Neuronal stem cell (in vitro differentiated cells): ENCODE data around the gene STAP1.

ENCODE experiments used
- DNase-seq: peaks from one replicate; pipeline ENCODE4 v3.0.0-alpha.2; 2013; ENCODE audit warnings: low spot score
- H2AFZ ChIP-seq: one replicate; pipeline ENCODE4 v1.6.1; 2013; ENCODE audit warnings: mild to moderate bottlenecking, low read length, inconsistent platforms
- H2AK5ac ChIP-seq: 2 replicates; pipeline ENCODE4 v1.6.1; 2013; ENCODE audit warnings: low read depth, mild to moderate bottlenecking, inconsistent platforms, low read length, moderate library complexity, mixed read lengths
- H2BK120ac ChIP-seq: 2 replicates; pipeline ENCODE4 v1.6.1; 2013; ENCODE audit warnings: low read depth, mild to moderate bottlenecking, inconsistent platforms, low read length, moderate library complexity, mixed read lengths
- H2BK12ac ChIP-seq: one replicate; pipeline ENCODE4 v1.6.1; 2013; ENCODE audit warnings: low read length, inconsistent platforms
- H2BK15ac ChIP-seq: 2 replicates; pipeline ENCODE4 v1.6.1; 2013; ENCODE audit warnings: mild to moderate bottlenecking, low read length, inconsistent platforms, mixed read lengths
- H2BK5ac ChIP-seq: one replicate; pipeline ENCODE4 v1.6.1; 2013; ENCODE audit warnings: inconsistent platforms, mild to moderate bottlenecking, low read length, moderate library complexity
- H3K14ac ChIP-seq: one replicate; pipeline ENCODE4 v1.6.1; 2013; ENCODE audit warnings: low read length, inconsistent platforms
- H3K18ac ChIP-seq: 2 replicates; pipeline ENCODE4 v1.6.1; 2013; ENCODE audit warnings: low read length, inconsistent platforms
- H3K23ac ChIP-seq: 2 replicates; pipeline ENCODE4 v1.6.1; 2013; ENCODE audit warnings: low read depth, mild to moderate bottlenecking, mixed read lengths, low read length, inconsistent platforms; ENCODE audit not compliant: poor library complexity
- H3K27ac ChIP-seq: replicated peaks from 3 replicates; pipeline ENCODE4 v1.5.1; 2013; ENCODE audit warnings: low read length, inconsistent platforms
- H3K27me3 ChIP-seq, 3 experiments: 2 replicates each; pipeline ENCODE4 v1.6.1; 2013; ENCODE audit warnings: low read length in 3 of 3, mild to moderate bottlenecking in 2 of 3, inconsistent platforms in 1 of 3, low read depth in 1 of 3, mixed read lengths in 1 of 3, moderate library complexity in 1 of 3; ENCODE audit not compliant: control insufficient read depth in 3 of 3, insufficient read depth in 3 of 3
- H3K36me3 ChIP-seq, 2 donors: replicated peaks in 1 of 2; 2 replicates each; pipeline ENCODE4 v1.6.1; 2013; ENCODE audit warnings: low read length in 2 of 2; ENCODE audit not compliant: control insufficient read depth in 2 of 2, insufficient read depth in 2 of 2
- H3K4ac ChIP-seq: 2 replicates; pipeline ENCODE4 v1.6.1; 2013; ENCODE audit warnings: inconsistent platforms, mild to moderate bottlenecking, low read length, moderate library complexity
- H3K4me1 ChIP-seq, 2 donors: 1 replicate in 1 of 2; 2 replicates in 1 of 2; pipeline ENCODE4 v1.6.1; 2013; ENCODE audit warnings: low read length in 2 of 2, low read depth in 1 of 2; ENCODE audit not compliant: control insufficient read depth in 2 of 2, insufficient read depth in 1 of 2
- H3K4me2 ChIP-seq: one replicate; pipeline ENCODE4 v1.6.1; 2013; ENCODE audit warnings: mild to moderate bottlenecking, low read length, inconsistent platforms; ENCODE audit not compliant: insufficient read depth, poor library complexity, severe bottlenecking
- H3K4me3 ChIP-seq, 2 donors: 2 replicates each; pipeline ENCODE4 v1.5.1; 2013; ENCODE audit warnings: low read length in 2 of 2, mild to moderate bottlenecking in 2 of 2, inconsistent platforms in 1 of 2, moderate library complexity in 1 of 2
- H3K79me1 ChIP-seq: one replicate; pipeline ENCODE4 v1.6.1; 2013; ENCODE audit warnings: low read depth, mild to moderate bottlenecking, inconsistent platforms, low read length, moderate library complexity
- H3K9ac ChIP-seq: one replicate; pipeline ENCODE4 v1.6.1; 2013; ENCODE audit warnings: mild to moderate bottlenecking, low read depth, low read length, inconsistent platforms; ENCODE audit not compliant: poor library complexity
- H3K9me3 ChIP-seq, 2 donors: replicated peaks in 1 of 2; 2 replicates each; pipeline versions ENCODE3 to v1.6.1; 2013; ENCODE audit warnings: low read length in 2 of 2, mild to moderate bottlenecking in 2 of 2, inconsistent platforms in 1 of 2, low read depth in 1 of 2, mixed read lengths in 1 of 2, moderate library complexity in 1 of 2; ENCODE audit not compliant: control insufficient read depth in 2 of 2, insufficient read depth in 1 of 2
- H4K8ac ChIP-seq: one replicate; pipeline ENCODE4 v1.6.1; 2013; ENCODE audit warnings: low read depth, mild to moderate bottlenecking, inconsistent platforms, low read length, moderate library complexity
- H4K91ac ChIP-seq: one replicate; pipeline ENCODE4 v1.6.1; 2013; ENCODE audit warnings: low read length, low read depth, mild to moderate bottlenecking, inconsistent platforms; ENCODE audit not compliant: poor library complexity
- WGBS, 2 donors: extraction: QIAGEN DNeasy Blood & Tissue Kit; methylation state at CpG; one replicate each; pipeline ENCODE4 v1.1.7; 2013; ENCODE audit warnings: missing lambda C conversion rate in 2 of 2, mixed read lengths in 1 of 2; ENCODE audit not compliant: insufficient read length in 2 of 2, insufficient replicate concordance in 1 of 2; ENCODE audit errors: extremely low coverage in 2 of 2; 5-methylcytosine and 5-hydroxymethylcytosine counted together

STAP1 gene

DNA sequence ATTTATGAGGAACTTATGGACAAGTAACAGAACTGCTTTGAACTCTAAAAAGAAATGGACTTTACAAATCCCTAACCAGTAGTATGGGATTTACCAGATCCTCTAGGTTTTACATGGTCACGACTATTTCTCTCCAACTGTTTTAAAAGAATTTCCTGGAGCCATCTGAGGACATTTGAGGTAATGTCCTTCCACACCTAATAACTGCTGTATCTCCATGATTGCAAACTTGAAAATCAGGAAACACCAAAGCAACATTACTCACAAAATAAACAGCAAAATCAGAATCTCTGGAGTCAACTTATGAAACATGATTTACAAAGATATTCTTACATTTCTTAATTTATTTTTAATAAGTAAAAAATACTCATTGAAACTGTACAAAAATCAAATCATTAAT, 58.0 kb downstream of the STAP1 start:
- Histone ChIP-seq H3K36me3 (peaks cover 6 to 65% of the 10 kb centered on the region in 2 donors), H3K4me2 (no peak overlapping the region), H3K4me3 (no peak overlapping the region), H2BK12ac (no peak overlapping the region), H3K9ac (no peak overlapping the region), H3K14ac (no peak overlapping the region), H3K27me3 (no peaks in the 10 kb centered on the region), H4K91ac (no peak overlapping the region), H3K4me1 (no peaks in the 10 kb centered on the region), H3K18ac (no peak overlapping the region), H2BK5ac (no peak overlapping the region), H2AFZ (no peak overlapping the region), H3K9me3 (peaks cover 0 to 7% of the 10 kb centered on the region in 2 donors), H2BK15ac (no peak overlapping the region), H3K27ac (no peak overlapping the region), H3K23ac (no peak overlapping the region), H3K4ac (no peak overlapping the region), H3K79me1 (no peaks in the 10 kb centered on the region), H4K8ac (no peak overlapping the region), H2BK120ac (no peak overlapping the region), H2AK5ac (no peak overlapping the region)
- no CpG with 5 or more reads among the region's 1 CpG for WGBS, 2 donors
- DNase-seq: no peak

DNA sequence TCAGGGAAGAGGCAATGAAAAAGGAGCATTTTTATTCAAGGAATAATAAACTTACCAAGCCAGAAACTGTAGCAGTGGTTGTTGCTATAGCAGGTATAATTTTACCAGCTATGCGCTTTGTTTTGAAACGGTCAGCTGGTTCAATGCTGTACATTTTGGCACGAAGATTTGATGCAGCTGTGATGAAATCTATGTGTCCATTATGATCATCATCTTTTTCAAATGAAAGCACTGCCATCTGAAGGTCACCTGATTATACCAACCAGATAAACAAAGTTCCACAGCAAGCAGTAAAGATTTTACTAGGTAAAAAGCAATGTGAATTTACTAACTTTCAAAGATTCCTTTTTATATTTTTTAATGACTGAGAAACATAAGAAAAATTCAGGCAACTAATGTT, 66.4 kb downstream of the STAP1 start:
- no peak overlapping the region for H3K4me2 ChIP-seq
- peaks cover 5 to 99% of the 10 kb centered on the region in 2 donors for H3K36me3 ChIP-seq
- no CpG with 5 or more reads among the region's 3 CpGs for WGBS, 2 donors
- no peak overlapping the region for H3K4ac ChIP-seq
- H2AFZ ChIP-seq: no peak overlapping the region
- H2AK5ac ChIP-seq: no peak overlapping the region
- no peak overlapping the region for H2BK12ac ChIP-seq
- H2BK15ac ChIP-seq: no peak overlapping the region
- H2BK5ac ChIP-seq: no peak overlapping the region
- H4K8ac ChIP-seq: no peak overlapping the region
- no peak overlapping the region for H4K91ac ChIP-seq
- no peaks in the 10 kb centered on the region for H3K4me1 ChIP-seq
- no peak for DNase-seq
- no peak overlapping the region for H3K14ac ChIP-seq
- H3K23ac ChIP-seq: no peak overlapping the region
- H3K79me1 ChIP-seq: no peaks in the 10 kb centered on the region
- H3K27ac ChIP-seq: no peak overlapping the region
- H3K9ac ChIP-seq: no peak overlapping the region
- H3K4me3 ChIP-seq: no peak overlapping the region
- no peaks in the 10 kb centered on the region for H3K9me3 ChIP-seq
- H3K27me3 ChIP-seq: no peaks in the 10 kb centered on the region
- H2BK120ac ChIP-seq: no peak overlapping the region
- no peak overlapping the region for H3K18ac ChIP-seq

- H3K14ac ChIP-seq: no peak overlapping the region
- H3K4me2 ChIP-seq: no peak overlapping the region
- no peaks in the 10 kb centered on the region for H3K79me1 ChIP-seq
- peaks cover 0 to 81% of the 10 kb centered on the region in 2 donors for H3K36me3 ChIP-seq
- no peak overlapping the region for H3K27ac ChIP-seq
- H3K18ac ChIP-seq: no peak overlapping the region
- no peak overlapping the region for H2AFZ ChIP-seq
- no peak overlapping the region for H2BK12ac ChIP-seq
- H3K27me3 ChIP-seq: no peaks in the 10 kb centered on the region
- H3K9me3 ChIP-seq: no peaks in the 10 kb centered on the region
- H4K8ac ChIP-seq: no peak overlapping the region
- no peak overlapping the region for H2AK5ac ChIP-seq
- H2BK15ac ChIP-seq: no peak overlapping the region
- no peak overlapping the region for H2BK5ac ChIP-seq
- no peaks in the 10 kb centered on the region for H3K4me1 ChIP-seq
- no peak overlapping the region for H3K9ac ChIP-seq
- no CpG with 5 or more reads among the region's 3 CpGs for WGBS, 2 donors
- H2BK120ac ChIP-seq: no peak overlapping the region
- H3K4ac ChIP-seq: no peak overlapping the region
- no peak overlapping the region for H4K91ac ChIP-seq
- H3K23ac ChIP-seq: no peak overlapping the region
- DNase-seq: no peak
- H3K4me3 ChIP-seq: no peak overlapping the region
Measured at GRCh38 chr4:67632492-67632891, 74.0 kb downstream of the STAP1 start.

GRCh38 chr4:67634741-67635140, 76.2 kb downstream of the STAP1 start:
- no peaks in the 10 kb centered on the region for H3K27me3 ChIP-seq
- H3K9ac ChIP-seq: no peak overlapping the region
- H4K91ac ChIP-seq: no peak overlapping the region
- no peak overlapping the region for H3K4ac ChIP-seq
- no peak overlapping the region for H3K4me3 ChIP-seq
- H3K9me3 ChIP-seq: peaks cover 4 to 12% of the 10 kb centered on the region in 2 donors
- H3K23ac ChIP-seq: no peak overlapping the region
- no peak overlapping the region for H2AFZ ChIP-seq
- H2AK5ac ChIP-seq: no peak overlapping the region
- H4K8ac ChIP-seq: no peak overlapping the region
- no peak overlapping the region for H3K18ac ChIP-seq
- H2BK120ac ChIP-seq: no peak overlapping the region
- WGBS, 2 donors: no CpG with 5 or more reads among the region's 2 CpGs
- H3K4me1 ChIP-seq: no peaks in the 10 kb centered on the region
- H3K79me1 ChIP-seq: no peaks in the 10 kb centered on the region
- no peak for DNase-seq
- H2BK12ac ChIP-seq: no peak overlapping the region
- H2BK5ac ChIP-seq: no peak overlapping the region
- peaks cover 5 to 79% of the 10 kb centered on the region in 2 donors for H3K36me3 ChIP-seq
- H3K27ac ChIP-seq: no peak overlapping the region
- H2BK15ac ChIP-seq: no peak overlapping the region
- no peak overlapping the region for H3K4me2 ChIP-seq
- H3K14ac ChIP-seq: no peak overlapping the region
